GM12874 (cell line): Measurements from ENCODE around the gene ANAPC5.

Experiments
- CTCF ChIP-seq: IDR thresholded peaks from 2 replicates; pipeline ENCODE4 v1.5.1; 2011; ENCODE audit warnings: low read depth, mild to moderate bottlenecking, control low read depth, low read length, moderate library complexity; ENCODE audit not compliant: insufficient read depth

Gene ANAPC5

GRCh38 chr12:121323908-121324307 lies 28.3 kb downstream of the ANAPC5 start:
- no peak for TF ChIP-seq CTCF

GRCh38 chr12:121318121-121318520 lies 34.1 kb downstream of the ANAPC5 start:
- no peak for TF ChIP-seq CTCF

- TF ChIP-seq CTCF = no peak
These were observed 37.8 kb downstream of the ANAPC5 start for GRCh38 chr12:121314431-121314830.

- no peak for TF ChIP-seq CTCF
These were observed 47.9 kb downstream of the ANAPC5 start for GRCh38 chr12:121304306-121304705.

GRCh38 chr12:121301876-121302275 lies 50.3 kb downstream of the ANAPC5 start:
- no peak for TF ChIP-seq CTCF

- no peak for TF ChIP-seq CTCF
These were observed 52.0 kb downstream of the ANAPC5 start for GRCh38 chr12:121300083-121300819.

- TF ChIP-seq CTCF = no peak
These were observed 52.5 kb downstream of the ANAPC5 start for GRCh38 chr12:121299662-121300061.
